HG02678 (cell line): ENCODE data around the gene CHMP4A.
A peak's percentile ranks its signal among the peaks of the same experiment; 100 is the strongest.

Source experiments
- ATAC-seq: cut with Tn5 transposase; IDR thresholded peaks from one replicate; pipeline ENCODE4 v1.9.1; 2021; ENCODE audit warnings: mild to moderate bottlenecking, moderate library complexity; ENCODE audit not compliant: unreplicated experiment

Gene CHMP4A

DNA sequence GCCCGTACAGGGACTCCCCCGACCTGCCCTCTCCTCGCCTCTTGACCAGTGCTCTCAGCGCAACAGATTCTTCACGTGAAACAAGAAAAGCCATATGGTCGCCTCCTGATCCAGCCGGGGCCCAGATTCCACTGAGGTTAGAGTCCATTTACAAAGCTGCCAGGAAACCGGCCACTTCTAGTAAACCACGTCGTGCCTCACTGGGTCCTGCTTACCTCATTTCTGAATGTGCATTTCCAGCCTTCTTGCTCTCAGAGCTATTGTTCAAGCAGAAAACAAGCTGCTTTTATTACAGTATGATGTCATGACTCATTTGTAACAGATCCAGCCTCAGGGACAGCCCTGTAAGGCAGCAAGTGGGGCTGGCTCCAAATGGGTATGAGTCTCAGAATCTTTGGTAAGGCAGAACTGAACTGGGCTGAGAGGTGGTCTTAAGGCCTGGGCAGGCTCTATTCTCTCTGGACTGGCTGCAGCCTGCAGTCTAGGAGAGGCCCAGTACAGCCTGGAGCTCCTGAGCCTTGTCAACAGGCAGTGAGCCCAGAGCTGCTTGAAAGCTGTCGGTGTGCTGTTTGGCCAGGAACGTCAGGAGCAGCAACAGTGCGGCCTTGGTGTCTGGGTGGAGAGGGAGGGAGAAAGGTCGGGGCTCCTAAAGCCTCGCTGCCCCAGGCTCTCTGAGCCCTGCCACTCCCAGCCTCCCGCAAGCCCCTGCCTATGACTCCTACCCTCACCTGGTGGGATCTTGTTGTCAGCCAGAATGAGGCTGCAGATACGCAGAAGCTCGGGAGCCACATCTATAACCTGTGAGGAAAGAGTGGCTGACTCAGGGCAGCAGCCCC is 33.1 kb downstream of the CHMP4A start:
- no peak for ATAC-seq

DNA sequence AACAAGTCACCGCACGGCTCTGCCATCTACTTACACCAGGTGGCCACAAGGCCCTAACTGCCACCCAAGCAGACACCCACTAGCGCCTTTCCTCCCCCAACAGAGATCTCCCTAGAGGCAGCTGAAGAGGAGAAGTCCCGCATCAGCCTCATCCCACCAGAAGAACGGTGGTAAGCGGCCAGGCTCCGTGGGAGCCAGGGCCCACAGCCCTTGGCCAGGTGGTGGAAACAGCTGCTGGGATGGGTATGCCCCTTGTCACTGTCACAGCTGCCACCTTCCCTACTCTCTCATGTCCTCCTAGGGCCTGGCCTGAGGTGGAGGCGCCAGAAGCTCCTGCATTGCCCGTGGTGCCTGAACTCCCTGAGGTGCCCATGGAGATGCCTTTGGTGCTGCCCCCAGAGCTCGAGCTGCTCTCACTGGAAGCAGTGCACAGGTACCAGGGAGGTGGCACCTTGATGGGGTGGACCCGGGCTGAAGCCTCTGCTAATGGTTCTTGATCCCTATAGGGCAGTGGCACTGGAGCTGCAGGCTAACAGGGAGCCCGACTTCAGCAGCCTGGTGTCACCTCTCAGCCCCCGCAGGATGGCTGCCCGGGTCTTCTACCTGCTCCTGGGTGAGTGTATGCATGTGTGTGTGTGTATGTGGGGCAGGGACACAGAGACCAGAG is 33.9 kb downstream of the CHMP4A start:
- no peak for ATAC-seq

DNA sequence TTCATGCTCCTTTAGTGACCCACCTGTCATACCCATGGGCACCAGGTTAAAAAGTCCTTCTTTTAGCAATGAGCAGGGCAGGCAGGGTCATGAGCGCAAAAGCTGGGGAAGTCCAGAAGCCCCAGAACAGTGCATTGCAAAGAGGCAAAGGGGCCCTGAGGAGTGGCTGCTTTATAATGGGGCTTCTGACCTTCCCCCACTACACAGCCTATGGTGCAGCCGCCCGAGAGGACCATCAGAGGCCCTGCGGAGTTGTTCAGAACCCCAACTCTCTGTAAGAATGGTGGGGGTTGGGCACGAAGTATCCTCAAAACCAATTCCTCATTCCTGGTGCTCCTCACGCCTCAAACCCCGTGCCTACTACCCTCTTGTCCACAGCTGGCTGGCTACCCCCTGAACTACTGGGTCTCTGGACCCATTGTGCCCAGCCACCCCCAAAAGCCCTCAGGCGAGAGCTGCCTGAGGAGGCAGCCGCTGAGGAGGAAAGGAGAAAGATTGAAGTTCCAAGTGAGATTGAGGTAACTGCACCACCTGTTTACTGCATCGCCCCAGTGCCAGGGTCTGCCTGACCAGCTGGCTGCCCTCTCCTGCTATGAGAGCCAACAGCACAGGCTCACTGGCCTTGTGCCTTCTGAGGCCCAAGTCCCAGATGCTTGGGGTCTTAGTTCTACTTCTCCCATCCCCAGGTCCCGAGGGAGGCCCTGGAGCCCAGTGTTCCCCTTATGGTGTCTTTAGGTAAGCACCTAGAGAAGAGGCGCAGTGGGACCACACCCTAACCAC is 34.7 kb downstream of the CHMP4A start:
- ATAC-seq: no peak

DNA sequence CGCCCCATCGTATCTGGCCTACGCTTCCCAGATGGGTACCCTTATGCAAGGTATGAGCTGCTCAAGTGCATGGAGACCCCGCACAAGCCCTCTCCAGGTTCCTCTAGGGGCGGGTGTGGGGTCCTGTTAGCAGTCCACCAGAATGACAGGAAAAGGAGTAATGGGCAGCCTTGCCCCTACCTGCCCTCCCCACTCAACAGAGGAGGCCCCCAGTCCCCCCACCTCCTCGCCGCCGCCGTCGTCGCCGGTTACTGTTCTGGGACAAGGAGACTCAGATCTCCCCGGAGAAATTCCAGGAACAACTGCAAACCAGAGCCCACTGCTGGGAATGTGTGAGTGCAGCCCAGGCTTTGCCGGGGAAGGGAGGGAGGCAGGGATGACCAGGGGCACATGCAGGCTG is 35.4 kb downstream of the CHMP4A start:
- ATAC-seq: no peak

DNA sequence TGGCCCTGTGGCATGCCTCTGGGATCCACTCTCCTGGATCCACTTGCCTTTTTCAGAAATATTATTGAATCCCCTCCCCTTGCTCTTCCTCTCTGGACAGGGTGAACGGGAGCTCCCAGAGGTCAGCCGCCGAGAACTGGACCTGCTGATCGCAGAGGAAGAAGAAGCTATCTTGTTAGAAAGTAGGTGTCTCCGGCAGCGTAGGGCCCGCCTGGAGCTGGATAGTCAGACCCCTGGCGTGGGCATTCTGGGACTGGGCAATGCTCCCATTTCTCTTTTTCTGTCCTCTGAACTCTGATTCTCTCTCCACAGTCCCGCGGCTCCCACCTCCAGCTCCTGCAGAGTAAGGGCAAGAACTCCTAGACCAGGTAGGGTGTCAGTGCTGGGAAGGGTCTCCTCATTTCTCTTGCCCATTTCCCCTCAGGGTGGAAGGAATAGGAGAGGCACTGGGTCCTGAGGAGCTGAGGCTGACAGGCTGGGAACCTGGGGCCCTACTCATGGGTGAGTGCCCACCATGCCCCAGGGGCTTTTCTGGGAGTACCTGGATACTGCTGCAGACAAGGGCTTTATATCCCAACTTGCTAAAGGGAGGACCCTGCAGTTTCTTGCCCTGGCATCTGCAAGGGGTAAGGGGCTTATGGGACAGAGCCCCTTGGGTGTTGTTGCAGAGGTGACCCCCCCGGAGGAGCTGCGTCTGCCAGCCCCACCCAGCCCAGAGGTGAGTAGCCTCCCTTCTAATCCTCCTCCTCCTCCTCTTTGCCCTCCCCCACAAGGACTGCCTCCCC is 36.1 kb downstream of the CHMP4A start:
- ATAC-seq: no peak

DNA sequence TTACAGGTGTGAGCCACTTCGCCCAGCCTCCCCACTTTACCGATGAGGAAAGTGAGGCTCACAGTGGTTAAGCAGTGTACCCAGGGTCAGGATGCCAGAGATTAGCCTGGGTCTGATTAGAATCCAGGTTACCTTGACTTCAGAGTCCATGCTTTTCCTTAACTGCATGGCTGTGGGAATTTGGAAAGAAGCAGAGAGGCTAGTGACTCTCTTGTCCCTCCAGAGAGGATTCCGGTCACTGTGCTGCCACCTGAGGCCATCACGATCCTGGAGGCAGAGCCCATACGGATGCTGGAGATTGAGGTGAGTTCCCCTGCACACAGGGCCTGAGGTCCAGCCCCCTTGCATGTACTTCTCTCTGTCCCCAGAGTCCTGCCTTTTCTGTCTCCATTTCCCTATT is 36.7 kb downstream of the CHMP4A start:
- no peak for ATAC-seq

DNA sequence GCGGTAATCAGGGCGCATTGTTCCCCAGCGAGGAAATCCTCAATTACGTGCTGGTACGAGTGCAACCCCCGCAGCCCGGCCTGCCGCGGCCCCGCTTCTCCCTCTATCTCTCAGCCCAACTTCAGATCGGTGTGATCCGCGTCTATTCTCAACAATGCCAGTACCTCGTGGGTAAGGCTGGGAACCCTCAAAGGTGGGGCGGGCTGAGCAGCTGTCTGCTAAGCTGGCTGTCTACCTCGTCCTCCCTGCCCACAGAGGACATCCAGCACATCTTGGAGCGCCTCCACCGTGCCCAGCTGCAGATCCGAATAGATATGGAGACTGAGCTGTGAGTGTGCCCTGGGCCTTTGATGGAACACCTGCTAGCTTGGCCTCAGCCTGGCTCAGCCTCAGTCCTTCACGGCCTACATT is 40.4 kb downstream of the CHMP4A start:
- ATAC-seq: no peak

DNA sequence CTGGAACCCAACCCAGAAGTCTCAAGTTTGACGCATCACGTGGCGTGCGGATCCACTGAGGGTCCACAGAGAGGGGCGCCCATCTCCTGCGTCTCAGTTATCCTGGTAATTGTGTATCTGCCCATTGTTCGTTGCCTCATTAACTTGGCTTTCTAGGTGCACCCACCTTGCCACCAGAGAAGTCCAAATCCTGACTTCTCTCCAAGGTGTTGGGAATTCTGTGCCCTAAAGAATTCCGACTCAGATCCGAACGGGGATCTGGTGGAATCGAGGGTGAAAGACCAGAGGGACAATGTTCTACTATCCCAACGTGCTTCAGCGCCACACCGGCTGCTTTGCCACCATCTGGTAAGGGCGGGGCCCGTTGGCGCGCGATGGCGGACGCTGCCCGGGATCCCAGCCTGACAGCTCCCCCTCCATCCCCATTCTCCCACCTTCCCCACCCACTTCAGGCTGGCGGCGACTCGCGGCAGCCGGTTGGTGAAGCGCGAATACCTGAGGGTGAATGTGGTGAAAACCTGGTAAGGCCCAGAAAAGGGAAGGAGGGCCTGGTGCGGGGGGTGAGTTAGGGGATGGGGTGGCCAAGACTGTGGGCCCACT is 40.9 kb downstream of the CHMP4A start:
- no peak for ATAC-seq

DNA sequence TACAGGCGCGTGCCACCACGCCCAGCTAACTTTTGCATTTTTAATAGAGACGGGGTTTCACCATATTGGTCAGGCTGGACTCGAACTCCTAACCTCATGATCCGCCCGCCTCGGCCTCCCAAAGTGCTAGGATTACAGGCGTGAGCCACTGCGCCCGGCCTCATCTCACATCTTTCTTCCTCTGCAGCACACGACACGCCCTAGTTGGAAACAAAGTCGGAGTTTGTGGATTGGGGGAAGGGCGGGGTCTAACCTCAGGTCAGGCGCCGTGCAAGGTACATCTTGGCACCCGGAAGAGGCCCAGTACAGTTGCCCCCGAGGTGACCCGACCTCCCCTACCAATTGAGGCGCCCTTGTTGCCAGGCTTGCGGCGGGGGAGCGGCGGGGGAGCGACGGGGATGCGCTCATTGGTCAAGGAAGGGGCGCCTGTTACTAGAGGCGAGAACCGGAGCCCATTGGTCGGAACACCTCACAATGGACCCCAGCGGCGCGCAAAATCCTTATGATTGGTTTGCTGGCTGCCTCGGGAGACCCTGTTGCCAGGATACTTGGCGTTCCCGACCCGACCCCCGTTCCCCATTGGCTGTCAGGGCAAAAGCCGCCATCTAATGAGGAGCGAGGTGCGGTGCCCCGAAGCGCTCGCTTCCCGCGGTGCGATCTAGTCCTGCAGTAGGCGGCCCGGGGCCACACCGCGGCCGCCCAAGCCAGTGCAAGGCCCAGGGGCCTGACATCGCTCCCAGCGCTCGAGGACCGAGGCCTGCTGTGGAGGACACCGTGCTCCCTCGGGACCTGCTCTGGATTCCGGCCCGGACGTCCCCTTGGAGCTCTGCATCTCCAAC is 41.6 kb downstream of the CHMP4A start, which contains the start of gene REC8:
REC8 (plus strand) TSS at position 659 of the 839 bp plus-strand sequence. CDS start 473 bp downstream, outside the sequence.
- peak; percentile 84 for ATAC-seq

DNA sequence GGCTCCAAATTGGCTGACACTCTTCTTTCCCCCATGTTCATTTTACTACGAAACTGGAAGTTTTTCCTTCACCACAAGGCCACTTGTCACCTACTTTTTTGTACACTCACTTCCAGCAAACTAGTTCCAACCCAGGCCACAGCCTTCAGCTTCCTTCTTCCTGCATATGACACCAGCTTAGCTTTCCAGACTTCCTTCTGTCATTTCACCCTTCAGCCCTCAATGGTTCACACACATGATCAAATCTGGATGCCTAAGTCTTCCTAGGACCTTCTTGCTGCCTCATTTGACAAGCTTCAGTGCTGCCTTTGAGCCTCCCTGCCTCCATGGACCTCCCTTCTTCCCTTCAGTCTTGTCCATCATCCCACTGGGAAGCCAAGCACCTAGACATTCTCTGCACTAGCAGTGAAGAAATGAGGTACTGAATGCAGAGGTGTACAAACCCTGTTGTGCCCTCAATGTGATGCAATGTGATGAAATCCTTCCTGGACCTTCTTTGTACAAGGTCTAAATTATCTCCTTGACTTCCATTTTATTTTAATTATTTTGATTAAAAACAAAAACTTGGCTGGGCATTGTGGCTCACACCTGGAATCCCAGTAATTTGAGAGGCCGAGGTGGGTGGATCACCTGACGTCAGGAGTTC is 45.7 kb downstream of the CHMP4A start:
- no peak for ATAC-seq

DNA sequence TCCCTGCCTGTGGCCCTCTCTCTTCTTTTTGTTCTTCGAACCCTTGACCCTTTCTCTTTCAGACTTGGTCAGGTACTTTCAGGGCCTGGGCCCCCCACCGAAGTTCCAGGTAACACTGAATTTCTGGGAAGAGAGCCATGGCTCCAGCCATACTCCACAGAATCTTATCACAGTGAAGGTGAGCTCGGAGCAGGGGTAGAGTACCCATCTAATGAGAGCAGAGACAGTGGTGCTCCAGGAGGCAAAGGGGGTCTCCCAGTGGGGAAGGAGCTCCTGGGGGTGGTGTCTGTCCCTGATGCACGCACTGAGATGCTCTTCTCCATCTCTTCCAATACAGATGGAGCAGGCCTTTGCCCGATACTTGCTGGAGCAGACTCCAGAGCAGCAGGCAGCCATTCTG is 47.5 kb downstream of the CHMP4A start:
- ATAC-seq: no peak

DNA sequence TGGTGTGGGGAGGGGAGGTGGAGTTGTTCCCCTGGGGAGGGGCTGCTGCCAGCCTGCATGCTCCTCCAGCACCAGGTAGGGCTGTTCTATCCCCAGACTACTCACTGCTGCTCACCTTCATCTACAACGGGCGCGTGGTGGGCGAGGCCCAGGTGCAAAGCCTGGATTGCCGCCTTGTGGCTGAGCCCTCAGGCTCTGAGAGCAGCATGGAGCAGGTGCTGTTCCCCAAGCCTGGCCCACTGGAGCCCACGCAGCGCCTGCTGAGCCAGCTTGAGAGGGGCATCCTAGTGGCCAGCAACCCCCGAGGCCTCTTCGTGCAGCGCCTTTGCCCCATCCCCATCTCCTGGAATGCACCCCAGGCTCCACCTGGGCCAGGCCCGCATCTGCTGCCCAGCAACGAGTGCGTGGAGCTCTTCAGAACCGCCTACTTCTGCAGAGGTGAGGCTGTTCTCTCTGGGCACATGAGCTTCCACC is 48.7 kb downstream of the CHMP4A start:
- no peak for ATAC-seq

DNA sequence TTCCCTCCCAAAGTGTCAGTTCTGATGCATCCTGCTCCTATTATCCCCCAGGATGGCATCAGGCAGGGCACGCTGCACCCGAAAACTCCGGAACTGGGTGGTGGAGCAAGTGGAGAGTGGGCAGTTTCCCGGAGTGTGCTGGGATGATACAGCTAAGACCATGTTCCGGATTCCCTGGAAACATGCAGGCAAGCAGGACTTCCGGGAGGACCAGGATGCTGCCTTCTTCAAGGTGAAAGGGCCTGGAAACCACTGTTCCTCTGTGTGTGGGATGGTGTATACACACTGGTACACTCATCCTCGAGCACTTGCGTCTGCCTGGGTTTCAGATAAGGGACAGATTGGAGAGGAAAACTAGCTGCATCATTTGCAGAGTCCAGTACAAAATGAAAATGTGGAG is 51.2 kb downstream of the CHMP4A start:
- no peak for ATAC-seq

DNA sequence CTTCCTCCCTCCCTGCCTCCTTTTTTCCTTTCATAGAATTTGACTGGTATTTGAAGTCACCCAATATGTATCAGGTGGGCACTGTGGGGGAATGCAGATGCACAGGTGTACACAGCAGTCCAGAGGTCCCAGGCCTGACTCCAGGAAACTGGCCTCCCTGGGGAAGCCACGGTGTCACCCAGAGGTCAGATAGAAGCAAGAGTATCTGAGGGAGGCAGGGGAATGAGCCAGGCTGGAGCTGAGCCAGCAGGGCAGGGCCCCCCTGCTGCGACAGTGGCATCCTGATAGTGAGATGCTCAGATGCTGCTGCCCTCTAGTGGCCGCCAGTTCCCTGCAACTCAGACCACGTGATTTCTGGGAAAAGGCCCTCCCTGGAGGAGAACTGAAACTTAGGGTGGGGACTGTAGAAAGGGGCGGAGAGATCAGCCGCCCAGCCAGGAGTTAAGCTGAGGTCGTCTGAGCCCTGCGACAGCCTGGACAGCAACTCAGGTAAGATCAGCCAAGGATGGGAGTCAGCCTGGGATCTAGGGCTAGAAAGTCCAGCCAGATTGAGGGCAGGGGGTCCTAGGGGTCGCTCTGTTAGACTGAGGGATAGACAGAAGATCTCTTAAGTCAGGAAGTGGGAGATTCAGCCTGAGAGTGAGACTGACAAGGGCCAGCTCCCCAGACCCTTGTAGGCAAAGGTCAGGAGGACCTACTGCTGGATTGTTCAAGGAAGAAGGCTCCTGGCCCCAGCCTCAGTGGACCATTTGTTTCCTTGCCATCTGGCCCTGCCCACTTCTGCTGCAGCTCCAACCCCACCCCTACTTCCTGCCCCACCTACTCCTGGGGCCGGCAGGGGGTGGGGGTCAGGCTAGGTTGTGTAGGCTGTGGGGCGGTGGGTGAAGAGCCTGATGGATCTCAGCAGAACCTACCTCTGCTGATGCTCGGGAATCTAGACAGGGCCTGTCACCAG is 52.2 kb downstream of the CHMP4A start, which contains the start of gene IRF9:
IRF9 (plus strand) TSS at position 416 of the 955 bp plus-strand sequence. CDS start 880 bp downstream, outside the sequence.
- peak; percentile 82 for ATAC-seq

DNA sequence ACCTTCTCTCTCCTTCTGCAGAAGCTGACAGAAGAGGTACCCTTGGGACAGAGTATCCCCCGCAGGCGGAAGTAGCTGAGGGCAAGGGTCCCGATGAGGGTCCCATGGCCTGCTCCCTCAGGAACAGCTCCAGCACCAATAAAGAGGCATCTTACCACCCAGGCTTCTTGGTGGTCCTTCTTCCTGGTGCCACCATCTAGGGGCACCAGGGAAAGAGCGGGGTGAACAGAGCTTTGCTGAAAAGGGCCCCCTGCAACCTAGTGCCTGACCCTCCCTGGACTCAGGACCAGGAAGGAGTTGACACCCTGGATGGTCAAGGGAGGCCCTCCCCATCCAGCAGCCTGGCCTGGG is 52.8 kb downstream of the CHMP4A start:
- ATAC-seq: no peak

DNA sequence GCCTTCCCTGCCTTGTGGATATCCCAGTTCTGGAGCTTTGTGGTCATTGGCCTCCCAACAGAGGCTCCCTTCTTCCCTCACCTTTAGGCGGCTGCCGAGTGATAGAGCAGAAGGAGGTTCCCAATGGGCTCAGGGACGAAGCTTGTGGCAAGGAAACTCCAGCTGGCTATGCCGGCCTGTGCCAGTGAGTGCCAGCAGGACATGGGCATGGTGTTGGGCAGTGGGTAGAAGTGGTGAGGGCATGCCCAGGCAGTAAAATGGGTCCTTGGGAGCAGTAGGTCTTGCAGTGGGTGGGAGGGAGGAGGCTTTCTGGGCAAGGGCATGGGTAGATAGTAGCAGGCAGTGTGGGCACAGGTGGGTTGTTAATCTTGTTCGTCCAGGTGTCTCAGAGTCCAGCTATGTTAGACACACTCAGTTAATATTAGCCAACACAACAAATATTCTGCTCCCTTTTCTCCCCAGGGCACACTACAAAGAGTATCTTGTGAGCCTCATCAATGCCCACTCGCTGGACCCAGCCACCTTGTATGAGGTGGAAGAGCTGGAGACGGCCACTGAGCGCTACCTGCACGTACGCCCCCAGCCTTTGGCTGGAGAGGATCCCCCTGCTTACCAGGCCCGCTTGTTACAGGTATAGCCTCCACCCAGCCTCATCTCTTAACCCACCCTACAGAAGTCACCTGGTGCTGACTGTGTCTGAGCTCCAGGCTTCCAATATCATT is 53.4 kb downstream of the CHMP4A start:
- ATAC-seq: no peak
